ENCODE data around the gene CTDNEP1. TPM values are rescaled to one million over a fixed set of nuclear protein-coding genes. Genes with fewer than 3 reads are reported as not detected.

CTDNEP1 gene
- total and polyA plus RNA-seq, 9 donors: 42.3 to 256 (median 123) TPM

- Histone ChIP-seq H3K36me3 (no peaks in the 10 kb centered on the region), H3K9me3 (no peaks in the 10 kb centered on the region), H3K27ac (no peak overlapping the region), H3K27me3 (no peaks in the 10 kb centered on the region), H3K4me1 (ENCODE audit: insufficient read depth) (no peaks in the 10 kb centered on the region), H3K4me3 (no peak overlapping the region)
- intact Hi-C loops (cut with DNase I): no loop called here
- WGBS, 3 donors: 90 to 92% (median 91%) methylated on average over 12 of the region's 12 CpGs
- peak in 1 of 5 donors; percentile 10 for DNase-seq
- TF ChIP-seq POLR2A (IDR thresholded peaks at IDR 0.05) (no peak), CTCF (IDR thresholded peaks at IDR 0.05) (no peak), EP300 (IDR thresholded peaks at IDR 0.05) (no peak)
Observed at GRCh38 chr17:7195971-7196370, 55.6 kb downstream of the CTDNEP1 start.

MicroRNA genes within 50 kb of the gene (microRNA counts, 767-probe panel; counts per million panel counts)
- 530 counts per million, percentile 78 among the panel's probes with 10 or more counts for microRNA hsa-miR-324-3p
- microRNA hsa-miR-324-5p: 530 counts per million, percentile 78 among the panel's probes with 10 or more counts

Small RNA genes lying within 50 kb of the gene (microRNA-seq; reads per million reads assigned to microRNA genes)
- 248 to 397 (median 328) reads per million in 3 donors for gene MIR324

Small RNA genes lying within 50 kb of the gene (small RNA-seq; reads per million reads assigned to genes)
- 0.50 reads per million, percentile 11 among the genes with 10 or more reads in this experiment for gene MIR324
- not detected for gene RF00019

Other genes with a start within 250 kb of the CTDNEP1 start
Only the 30 nearest of the 35 such genes appear.
- 1 to 10 TPM in 4 of 7 donors, under 1 TPM in 3; 0.12 to 2.8 (median 1.2) TPM for gene SLC16A13, start 215.7 kb downstream of the CTDNEP1 start, total RNA-seq
- 1 to 10 TPM; 1.2 TPM for gene SLC16A13, start 215.7 kb downstream of the CTDNEP1 start, polyA plus RNA-seq
- 10 to 100 TPM in 1 of 7 donors, 1 to 10 TPM in 5, not detected in 1; 1.2 to 14.4 (median 2.9) TPM for gene SLC16A11, start 207.6 kb downstream of the CTDNEP1 start, total RNA-seq
- 1 to 10 TPM in 1 of 2 donors, not detected in 1; 3.9 TPM for gene SLC16A11, start 207.6 kb downstream of the CTDNEP1 start, polyA plus RNA-seq
- 1 to 10 TPM in 6 of 7 donors, under 1 TPM in 1; 0.98 to 2.9 (median 2.2) TPM for gene CLEC10A, start 171.5 kb downstream of the CTDNEP1 start, total RNA-seq
- 1 to 10 TPM; 3.5 to 9.4 TPM for gene CLEC10A, start 171.5 kb downstream of the CTDNEP1 start, polyA plus RNA-seq
- gene ASGR2, start 136.9 kb downstream of the CTDNEP1 start, total RNA-seq: under 1 TPM in 5 of 7 donors, not detected in 2; 0.20 to 0.72 (median 0.60) TPM
- under 1 TPM; 0.24 to 0.37 TPM for gene ASGR2, start 136.9 kb downstream of the CTDNEP1 start, polyA plus RNA-seq
- 1 to 10 TPM in 4 of 7 donors, under 1 TPM in 3; 0.63 to 3.3 (median 1.0) TPM for gene ASGR1, start 72.4 kb downstream of the CTDNEP1 start, total RNA-seq
- gene ASGR1, start 72.4 kb downstream of the CTDNEP1 start, polyA plus RNA-seq: 1 to 10 TPM in 1 of 2 donors, under 1 TPM in 1; 0.20 to 1.3 TPM
- gene DLG4, start 31.9 kb downstream of the CTDNEP1 start, total RNA-seq: 10 to 100 TPM; 11.0 to 67.7 (median 34.5) TPM
- 10 to 100 TPM; 25.1 to 27.8 TPM for gene DLG4, start 31.9 kb downstream of the CTDNEP1 start, polyA plus RNA-seq
- gene ACADVL, start 31.8 kb downstream of the CTDNEP1 start, total RNA-seq: 100 to 1,000 TPM; 303 to 638 (median 374) TPM
- gene ACADVL, start 31.8 kb downstream of the CTDNEP1 start, polyA plus RNA-seq: 100 to 1,000 TPM; 277 to 381 TPM
- 10 to 100 TPM; 36.9 to 80.6 (median 61.3) TPM for gene DVL2, start 17.2 kb downstream of the CTDNEP1 start, total RNA-seq
- 10 to 100 TPM in 1 of 2 donors, 1 to 10 TPM in 1; 8.2 to 49.0 TPM for gene DVL2, start 17.2 kb downstream of the CTDNEP1 start, polyA plus RNA-seq
- 10 to 100 TPM; 19.4 to 57.7 (median 41.0) TPM for gene PHF23, start 12.3 kb downstream of the CTDNEP1 start, total RNA-seq
- gene PHF23, start 12.3 kb downstream of the CTDNEP1 start, polyA plus RNA-seq: 10 to 100 TPM; 23.3 to 42.5 TPM
- gene GABARAP, start 9.3 kb downstream of the CTDNEP1 start, total RNA-seq: 1,000 to 10,000 TPM in 1 of 7 donors, 100 to 1,000 TPM in 6; 526 to 1,303 (median 619) TPM
- gene GABARAP, start 9.3 kb downstream of the CTDNEP1 start, polyA plus RNA-seq: 1,000 to 10,000 TPM in 1 of 2 donors, 100 to 1,000 TPM in 1; 763 to 1,518 TPM
- gene ELP5, start 481 bp upstream of the CTDNEP1 start, total RNA-seq: 10 to 100 TPM; 18.7 to 55.7 (median 40.6) TPM
- 10 to 100 TPM; 35.1 to 56.0 TPM for gene ELP5, start 481 bp upstream of the CTDNEP1 start, polyA plus RNA-seq
- 100 to 1,000 TPM in 1 of 7 donors, 1 to 10 TPM in 4, under 1 TPM in 1, not detected in 1; 0.53 to 102 (median 6.3) TPM for gene CLDN7, start 10.7 kb upstream of the CTDNEP1 start, total RNA-seq
- gene CLDN7, start 10.7 kb upstream of the CTDNEP1 start, polyA plus RNA-seq: 1 to 10 TPM in 1 of 2 donors, under 1 TPM in 1; 0.27 to 1.1 TPM
- gene SLC2A4, start 30.0 kb upstream of the CTDNEP1 start, total RNA-seq: 1 to 10 TPM in 6 of 7 donors, under 1 TPM in 1; 0.83 to 9.8 (median 2.3) TPM
- gene SLC2A4, start 30.0 kb upstream of the CTDNEP1 start, polyA plus RNA-seq: 1 to 10 TPM; 3.4 to 4.1 TPM
- 1 to 10 TPM in 2 of 7 donors, under 1 TPM in 2, not detected in 3; 0.30 to 1.8 (median 0.98) TPM for gene YBX2, start 42.9 kb upstream of the CTDNEP1 start, total RNA-seq
- under 1 TPM; 0.33 to 0.80 TPM for gene YBX2, start 42.9 kb upstream of the CTDNEP1 start, polyA plus RNA-seq
- gene EIF5A, start 55.9 kb upstream of the CTDNEP1 start, total RNA-seq: 100 to 1,000 TPM in 5 of 7 donors, 10 to 100 TPM in 2; 55.9 to 302 (median 229) TPM
- 100 to 1,000 TPM; 182 to 258 TPM for gene EIF5A, start 55.9 kb upstream of the CTDNEP1 start, polyA plus RNA-seq
- gene GPS2, start 63.6 kb upstream of the CTDNEP1 start, total RNA-seq: 10 to 100 TPM; 53.1 to 76.5 (median 59.3) TPM
- gene GPS2, start 63.6 kb upstream of the CTDNEP1 start, polyA plus RNA-seq: 100 to 1,000 TPM in 1 of 2 donors, 10 to 100 TPM in 1; 62.2 to 103 TPM
- gene NEURL4, start 77.6 kb upstream of the CTDNEP1 start, total RNA-seq: 10 to 100 TPM; 11.2 to 48.0 (median 41.6) TPM
- 10 to 100 TPM in 1 of 2 donors, 1 to 10 TPM in 1; 9.6 to 32.8 TPM for gene NEURL4, start 77.6 kb upstream of the CTDNEP1 start, polyA plus RNA-seq
- gene ACAP1, start 84.8 kb upstream of the CTDNEP1 start, total RNA-seq: 1 to 10 TPM; 1.9 to 9.4 (median 5.5) TPM
- 1 to 10 TPM; 2.2 to 5.8 TPM for gene ACAP1, start 84.8 kb upstream of the CTDNEP1 start, polyA plus RNA-seq
- gene KCTD11, start 100.4 kb upstream of the CTDNEP1 start, total RNA-seq: 10 to 100 TPM in 5 of 7 donors, 1 to 10 TPM in 2; 5.1 to 12.9 (median 10.5) TPM
- 10 to 100 TPM; 10.4 to 12.5 TPM for gene KCTD11, start 100.4 kb upstream of the CTDNEP1 start, polyA plus RNA-seq
- not detected for gene TMEM95, start 103.4 kb upstream of the CTDNEP1 start, total RNA-seq
- gene TMEM95, start 103.4 kb upstream of the CTDNEP1 start, polyA plus RNA-seq: not detected
- 1 to 10 TPM; 5.0 to 8.3 (median 6.4) TPM for gene TNK1, start 129.4 kb upstream of the CTDNEP1 start, total RNA-seq
- gene TNK1, start 129.4 kb upstream of the CTDNEP1 start, polyA plus RNA-seq: 1 to 10 TPM in 1 of 2 donors, under 1 TPM in 1; 0.85 to 3.6 TPM
- 10 to 100 TPM; 11.0 to 52.4 (median 33.8) TPM for gene PLSCR3, start 142.8 kb upstream of the CTDNEP1 start, total RNA-seq
- gene PLSCR3, start 142.8 kb upstream of the CTDNEP1 start, polyA plus RNA-seq: 10 to 100 TPM in 1 of 2 donors, 1 to 10 TPM in 1; 7.1 to 40.9 TPM
- 100 to 1,000 TPM in 2 of 7 donors, 10 to 100 TPM in 5; 57.0 to 133 (median 85.2) TPM for gene TMEM256, start 152.4 kb upstream of the CTDNEP1 start, total RNA-seq
- gene TMEM256, start 152.4 kb upstream of the CTDNEP1 start, polyA plus RNA-seq: 100 to 1,000 TPM in 1 of 2 donors, 10 to 100 TPM in 1; 44.0 to 128 TPM
- gene NLGN2, start 156.1 kb upstream of the CTDNEP1 start, total RNA-seq: 10 to 100 TPM; 11.4 to 76.2 (median 53.9) TPM
- gene NLGN2, start 156.1 kb upstream of the CTDNEP1 start, polyA plus RNA-seq: 10 to 100 TPM; 16.9 to 30.2 TPM
- gene SPEM1, start 168.6 kb upstream of the CTDNEP1 start, total RNA-seq: not detected
- not detected for gene SPEM1, start 168.6 kb upstream of the CTDNEP1 start, polyA plus RNA-seq
- not detected for gene SPEM2, start 173.9 kb upstream of the CTDNEP1 start, total RNA-seq
- not detected for gene SPEM2, start 173.9 kb upstream of the CTDNEP1 start, polyA plus RNA-seq
- gene SPEM3, start 177.1 kb upstream of the CTDNEP1 start, total RNA-seq: not detected
- not detected for gene SPEM3, start 177.1 kb upstream of the CTDNEP1 start, polyA plus RNA-seq
- 1 to 10 TPM in 5 of 7 donors, under 1 TPM in 2; 0.43 to 8.3 (median 1.5) TPM for gene TMEM102, start 183.7 kb upstream of the CTDNEP1 start, total RNA-seq
- gene TMEM102, start 183.7 kb upstream of the CTDNEP1 start, polyA plus RNA-seq: 1 to 10 TPM in 1 of 2 donors, under 1 TPM in 1; 0.61 to 1.2 TPM
- gene FGF11, start 187.8 kb upstream of the CTDNEP1 start, total RNA-seq: 1 to 10 TPM in 2 of 7 donors, under 1 TPM in 5; 0.10 to 4.2 (median 0.61) TPM
- gene FGF11, start 187.8 kb upstream of the CTDNEP1 start, polyA plus RNA-seq: 1 to 10 TPM in 1 of 2 donors, under 1 TPM in 1; 0.25 to 5.1 TPM
- 10 to 100 TPM in 2 of 7 donors, 1 to 10 TPM in 5; 3.2 to 13.5 (median 7.6) TPM for gene CHRNB1, start 193.3 kb upstream of the CTDNEP1 start, total RNA-seq
- gene CHRNB1, start 193.3 kb upstream of the CTDNEP1 start, polyA plus RNA-seq: 1 to 10 TPM; 5.9 to 7.8 TPM

Measured in ovary (tissue), 9 donors.